ENCODE measurements around the gene DRG2.

GRCh38 chr17:18129041-18129502, 41.3 kb downstream of the DRG2 start:
- TF ChIP-seq TAF1 (IDR thresholded peaks at IDR 0.05; ENCODE audit: low read depth, low read length): no peak
- TF ChIP-seq POLR2A (IDR thresholded peaks at IDR 0.05; ENCODE audit: low read depth, low read length): no peak
- TF ChIP-seq POLR2AphosphoS5 (IDR thresholded peaks at IDR 0.05; ENCODE audit: low read depth, low read length): no peak
- TF ChIP-seq PAX5 (IDR thresholded peaks at IDR 0.05; ENCODE audit: insufficient read depth, low read length, severe bottlenecking): no peak

Measured in GM12891 (cell line).